GM23338 (cell line): ENCODE measurements around the gene HCRTR1.

Experiments
- CREB1 ChIP-seq: fragments of 250-450 bp; sonication (Bioruptor Pico); IDR thresholded peaks from 2 replicates; pipeline ENCODE4 v1.5.0; 2020; ENCODE audit warnings: low read depth, mild to moderate bottlenecking, moderate library complexity
- CTCF ChIP-seq, 2 experiments: fragments of 200-600 bp in 1 of 2; sonication (generic) in 1 of 2; conservative IDR thresholded peaks; 2 replicates each; pipeline versions ENCODE4 v1.5.1 to v1.6.1; 2016 to 2017; ENCODE audit warnings: antibody characterized with exemption in 2 of 2, low read depth in 2 of 2, mild to moderate bottlenecking in 2 of 2, moderate library complexity in 1 of 2
- ETS1 ChIP-seq: IDR thresholded peaks from 2 replicates; pipeline ENCODE4 v1.6.1; 2016; ENCODE audit warnings: antibody characterized with exemption
- EZH2 ChIP-seq: fragments of 200-600 bp; sonication (generic); IDR thresholded peaks from one replicate; pipeline ENCODE4 v1.8.0; 2017; ENCODE audit warnings: antibody characterized with exemption, mild to moderate bottlenecking, low read depth; ENCODE audit not compliant: unreplicated experiment
- EZH2phosphoT487 ChIP-seq: fragments of 200-600 bp; sonication (generic); IDR thresholded peaks from one replicate; pipeline ENCODE4 v1.8.1; 2018; ENCODE audit warnings: antibody characterized with exemption; ENCODE audit not compliant: unreplicated experiment
- JUNB ChIP-seq: IDR thresholded peaks from one replicate; pipeline ENCODE4 v1.6.1; 2016; ENCODE audit warnings: antibody characterized with exemption; ENCODE audit not compliant: unreplicated experiment
- NANOG ChIP-seq: IDR thresholded peaks from 2 replicates; pipeline ENCODE4 v1.6.1; 2016; ENCODE audit warnings: antibody characterized with exemption, borderline replicate concordance
- POLR2AphosphoS5 ChIP-seq: IDR thresholded peaks from 2 replicates; pipeline ENCODE4 v1.6.1; 2016; ENCODE audit warnings: antibody characterized with exemption, low read depth
- REST ChIP-seq: IDR thresholded peaks from one replicate; pipeline ENCODE4 v1.6.1; 2018; ENCODE audit warnings: antibody characterized with exemption; ENCODE audit not compliant: unreplicated experiment
- ZNF114 ChIP-seq: fragments of 250-450 bp; sonication (Bioruptor Pico); IDR thresholded peaks from 2 replicates; pipeline ENCODE4 v1.5.0; 2020; ENCODE audit warnings: mild to moderate bottlenecking, moderate library complexity
- ZNF331 ChIP-seq: fragments of 250-450 bp; sonication (Bioruptor Pico); IDR thresholded peaks from 2 replicates; pipeline ENCODE4 v1.5.0; 2020; ENCODE audit warnings: low read depth, mild to moderate bottlenecking, moderate library complexity
- ZNF462 ChIP-seq: fragments of 250-450 bp; sonication (Bioruptor Pico); IDR thresholded peaks from 2 replicates; pipeline ENCODE4 v1.5.0; 2020; ENCODE audit warnings: mild to moderate bottlenecking, moderate library complexity

GRCh38 chr1:31674626-31675025, 57.1 kb downstream of the HCRTR1 start:
- TF ChIP-seq EZH2 (no peak), CTCF (conservative IDR thresholded peaks at IDR 0.05; ENCODE audit: low read depth in 2 of 2) (no peak), POLR2AphosphoS5 (no peak), EZH2phosphoT487 (no peak), REST (no peak), ZNF114 (CRISPR knock-in tag) (no peak), ETS1 (no peak), NANOG (no peak), CREB1 (no peak), JUNB (no peak), ZNF331 (CRISPR knock-in tag) (no peak), ZNF462 (CRISPR knock-in tag) (no peak)
